NB4 (cell line): ENCODE data around the gene VWA1.

Source experiments
- DNase-seq: peaks from one replicate; pipeline ENCODE4 v3.0.0; 2010; ENCODE audit warnings: low read depth
- H3K4me3 ChIP-seq: one replicate; pipeline ENCODE4 v1.5.1; 2011; ENCODE audit warnings: mild to moderate bottlenecking, low read depth, low read length, moderate library complexity
- CTCF ChIP-seq: IDR thresholded peaks from one replicate; pipeline ENCODE4 v1.5.1; 2012; ENCODE audit warnings: low read depth, low read length
- MYC ChIP-seq: IDR thresholded peaks from 2 replicates; pipeline ENCODE4 v1.6.1; 2011; ENCODE audit warnings: low read depth, low read length
- POLR2A ChIP-seq: IDR thresholded peaks from 2 replicates; pipeline ENCODE4 v1.6.1; 2011; ENCODE audit warnings: mild to moderate bottlenecking; ENCODE audit not compliant: insufficient read length; ENCODE audit errors: extremely low read depth
- TF ChIP-seq, protein P1 (sequence below): IDR thresholded peaks from 2 replicates; pipeline ENCODE4 v1.6.1; 2011; ENCODE audit warnings: low read depth, low read length

VWA1 gene

DNA sequence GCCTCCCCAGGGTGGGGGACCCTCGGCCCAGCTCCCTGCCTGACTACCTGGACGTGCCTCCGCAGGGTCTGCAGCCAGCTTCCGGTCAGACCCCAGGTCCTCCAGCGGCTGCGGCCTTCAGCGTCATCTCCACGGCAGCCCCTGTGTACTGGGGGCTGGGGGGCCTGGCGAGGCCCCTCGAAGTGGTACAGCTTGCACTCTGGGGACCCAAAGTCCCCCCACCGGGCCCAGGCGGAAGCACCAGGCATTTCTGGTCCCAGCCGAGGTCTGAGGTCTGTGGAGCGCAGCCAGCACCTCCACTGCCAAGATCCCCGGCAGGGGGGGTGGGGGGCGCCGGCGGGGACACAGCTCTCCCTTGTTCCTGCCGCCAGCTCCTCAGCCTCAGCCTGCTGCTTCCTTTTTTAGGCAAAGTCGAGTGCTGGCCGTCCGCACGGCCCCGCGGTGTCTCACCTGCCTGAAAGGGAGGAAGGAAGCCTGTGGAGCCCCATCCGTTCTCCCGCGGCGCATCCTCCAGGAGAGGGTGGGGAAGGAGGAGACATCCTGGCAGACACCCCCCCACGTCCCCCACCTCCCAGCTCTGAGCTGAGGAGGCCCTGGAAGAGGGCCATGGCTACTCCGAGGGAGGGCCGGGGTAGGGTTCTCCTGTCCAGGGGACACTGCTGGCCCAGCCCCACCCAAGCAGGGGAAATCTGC is 1.2 kb upstream of the VWA1 start:
- no peak for TF ChIP-seq CTCF
- TF ChIP-seq POLR2A, result no peak
- TF ChIP-seq, protein P1, sequence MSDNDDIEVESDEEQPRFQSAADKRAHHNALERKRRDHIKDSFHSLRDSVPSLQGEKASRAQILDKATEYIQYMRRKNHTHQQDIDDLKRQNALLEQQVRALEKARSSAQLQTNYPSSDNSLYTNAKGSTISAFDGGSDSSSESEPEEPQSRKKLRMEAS, result no peak
- TF ChIP-seq MYC, result no peak
- DNase-seq, result no peak
- H3K4me3 ChIP-seq, result no peak overlapping the region

- H3K4me3 ChIP-seq, result no peak overlapping the region
Observed at GRCh38 chr1:1434824-1435105, 725 bp upstream of the VWA1 start.

DNA sequence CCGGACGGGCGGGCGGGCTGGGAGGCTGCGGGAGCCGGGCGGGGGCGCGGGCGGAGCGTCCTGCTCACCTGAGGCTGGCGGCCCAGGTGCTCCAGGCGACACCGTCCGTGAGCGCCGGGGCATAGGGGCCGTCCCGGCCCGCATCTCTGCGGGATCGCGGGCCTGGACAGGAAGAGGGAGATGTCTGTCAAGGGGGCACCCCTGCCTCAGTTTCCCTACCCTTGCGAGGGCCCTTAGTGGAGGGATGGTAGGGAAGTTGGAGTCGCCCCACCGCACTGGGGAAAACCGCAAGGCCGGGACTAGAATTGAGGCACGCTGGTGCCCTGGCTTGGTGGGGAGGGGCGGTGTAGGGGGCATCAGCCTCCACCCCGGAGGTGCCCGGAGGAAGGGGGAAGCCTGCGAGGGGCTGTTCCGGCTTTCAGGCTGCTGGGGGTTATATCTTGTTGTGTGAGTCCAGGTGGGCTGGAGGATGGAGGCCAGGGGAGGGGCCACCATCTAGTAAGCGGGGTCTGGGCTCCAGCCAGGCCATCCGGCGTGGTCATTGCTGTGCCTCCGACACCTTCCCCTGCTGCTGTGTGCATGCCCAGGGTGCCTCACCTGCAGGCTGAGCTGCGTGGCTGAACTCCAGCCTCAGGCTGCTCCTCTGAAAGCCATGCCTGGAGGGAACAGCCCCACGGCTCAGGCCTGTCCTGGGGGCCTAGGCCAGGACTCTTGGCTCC is 580 bp downstream of the VWA1 start:
- H3K4me3 ChIP-seq, result no peak overlapping the region
- DNase-seq, result no peak
- TF ChIP-seq, protein P1, result no peak
- TF ChIP-seq POLR2A, result no peak
- TF ChIP-seq MYC, result no peak
- no peak for TF ChIP-seq CTCF

More at GRCh38 chr1:1434824-1435105, 725 bp upstream of the VWA1 start:
- TF ChIP-seq CTCF (no peak), POLR2A (no peak), MYC (no peak)
- TF ChIP-seq, protein P1, result no peak
- DNase-seq, result no peak

- no peak for DNase-seq
- no peak overlapping the region for H3K4me3 ChIP-seq
- no peak for TF ChIP-seq CTCF
- TF ChIP-seq MYC, result no peak
- TF ChIP-seq POLR2A, result no peak
- TF ChIP-seq, protein P1, result no peak
Observed at GRCh38 chr1:1436630-1437032, 1.1 kb downstream of the VWA1 start.

DNA sequence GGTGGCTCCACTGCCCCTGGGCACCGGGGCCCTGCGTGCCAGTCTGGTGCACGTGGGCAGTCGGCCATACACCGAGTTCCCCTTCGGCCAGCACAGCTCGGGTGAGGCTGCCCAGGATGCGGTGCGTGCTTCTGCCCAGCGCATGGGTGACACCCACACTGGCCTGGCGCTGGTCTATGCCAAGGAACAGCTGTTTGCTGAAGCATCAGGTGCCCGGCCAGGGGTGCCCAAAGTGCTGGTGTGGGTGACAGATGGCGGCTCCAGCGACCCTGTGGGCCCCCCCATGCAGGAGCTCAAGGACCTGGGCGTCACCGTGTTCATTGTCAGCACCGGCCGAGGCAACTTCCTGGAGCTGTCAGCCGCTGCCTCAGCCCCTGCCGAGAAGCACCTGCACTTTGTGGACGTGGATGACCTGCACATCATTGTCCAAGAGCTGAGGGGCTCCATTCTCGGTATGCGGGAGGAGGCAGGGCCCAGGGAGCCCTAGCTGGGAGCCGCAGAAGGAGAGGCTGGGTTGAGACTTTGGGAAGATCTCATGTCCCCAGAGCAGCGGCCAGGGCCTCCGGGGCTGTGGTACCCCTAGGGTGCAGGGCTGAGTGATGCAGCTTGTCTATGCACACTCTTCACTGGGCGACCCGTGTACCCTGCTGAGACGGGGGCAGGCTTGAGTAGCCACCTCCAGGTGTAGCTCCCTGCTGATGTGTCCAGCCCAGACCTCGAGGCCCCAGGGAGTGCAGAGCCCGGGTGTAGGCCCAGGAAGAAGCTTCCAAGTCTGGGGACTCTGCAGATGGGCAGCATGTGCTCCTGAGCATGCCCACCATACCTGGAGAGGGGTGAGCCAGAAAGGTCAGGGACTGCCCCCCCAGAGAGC is 1.8 kb downstream of the VWA1 start:
- no peak for DNase-seq
- no peak overlapping the region for H3K4me3 ChIP-seq
- TF ChIP-seq MYC (no peak), CTCF (no peak), POLR2A (no peak)
- TF ChIP-seq, protein P1, result no peak
